ENCODE data around the gene VTCN1.

VTCN1 gene

GRCh38 chr1:117138561-117138960, 72.2 kb downstream of the VTCN1 start:
- DNase-seq (ENCODE audit: extremely low read depth, low read depth) = no peak
- H3K4me3 ChIP-seq (replicated peaks; ENCODE audit: low read depth, low read length) = no peak overlapping the region
- no peak for TF ChIP-seq CTCF (IDR thresholded peaks at IDR 0.05; ENCODE audit: low read depth, low read length, missing control alignments)

GRCh38 chr1:117138106-117138505, 72.6 kb downstream of the VTCN1 start:
- DNase-seq (ENCODE audit: extremely low read depth, low read depth) = no peak
- H3K4me3 ChIP-seq (replicated peaks; ENCODE audit: low read depth, low read length) = no peak overlapping the region
- no peak for TF ChIP-seq CTCF (IDR thresholded peaks at IDR 0.05; ENCODE audit: low read depth, low read length, missing control alignments)

GRCh38 chr1:117137281-117137855, 73.4 kb downstream of the VTCN1 start:
- no peak for DNase-seq (ENCODE audit: extremely low read depth, low read depth)
- H3K4me3 ChIP-seq (replicated peaks; ENCODE audit: low read depth, low read length) = no peak overlapping the region
- no peak for TF ChIP-seq CTCF (IDR thresholded peaks at IDR 0.05; ENCODE audit: low read depth, low read length, missing control alignments)

GRCh38 chr1:117136749-117137148, 74.0 kb downstream of the VTCN1 start:
- TF ChIP-seq CTCF (IDR thresholded peaks at IDR 0.05; ENCODE audit: low read depth, low read length, missing control alignments) = no peak
- H3K4me3 ChIP-seq (replicated peaks; ENCODE audit: low read depth, low read length) = no peak overlapping the region
- DNase-seq (ENCODE audit: extremely low read depth, low read depth) = no peak

GRCh38 chr1:117135329-117135728, 75.4 kb downstream of the VTCN1 start:
- DNase-seq (ENCODE audit: extremely low read depth, low read depth) = no peak
- no peak for TF ChIP-seq CTCF (IDR thresholded peaks at IDR 0.05; ENCODE audit: low read depth, low read length, missing control alignments)
- H3K4me3 ChIP-seq (replicated peaks; ENCODE audit: low read depth, low read length) = no peak overlapping the region

- DNase-seq (ENCODE audit: extremely low read depth, low read depth) = no peak
- H3K4me3 ChIP-seq (replicated peaks; ENCODE audit: low read depth, low read length) = no peak overlapping the region
- TF ChIP-seq CTCF (IDR thresholded peaks at IDR 0.05; ENCODE audit: low read depth, low read length, missing control alignments) = no peak
These were observed 80.2 kb downstream of the VTCN1 start for GRCh38 chr1:117130526-117130925.

Data from HFF-Myc (cell line).